Glomerular visceral epithelial cell (primary cell): ENCODE results near the gene CST6.
A peak's percentile ranks its signal among the peaks of the same experiment; 100 is the strongest.

Source experiments
- DNase-seq: peaks from one replicate; pipeline ENCODE4 v3.0.0-alpha.2; 2016; ENCODE audit errors: extremely low spot score

The CST6 gene

DNA sequence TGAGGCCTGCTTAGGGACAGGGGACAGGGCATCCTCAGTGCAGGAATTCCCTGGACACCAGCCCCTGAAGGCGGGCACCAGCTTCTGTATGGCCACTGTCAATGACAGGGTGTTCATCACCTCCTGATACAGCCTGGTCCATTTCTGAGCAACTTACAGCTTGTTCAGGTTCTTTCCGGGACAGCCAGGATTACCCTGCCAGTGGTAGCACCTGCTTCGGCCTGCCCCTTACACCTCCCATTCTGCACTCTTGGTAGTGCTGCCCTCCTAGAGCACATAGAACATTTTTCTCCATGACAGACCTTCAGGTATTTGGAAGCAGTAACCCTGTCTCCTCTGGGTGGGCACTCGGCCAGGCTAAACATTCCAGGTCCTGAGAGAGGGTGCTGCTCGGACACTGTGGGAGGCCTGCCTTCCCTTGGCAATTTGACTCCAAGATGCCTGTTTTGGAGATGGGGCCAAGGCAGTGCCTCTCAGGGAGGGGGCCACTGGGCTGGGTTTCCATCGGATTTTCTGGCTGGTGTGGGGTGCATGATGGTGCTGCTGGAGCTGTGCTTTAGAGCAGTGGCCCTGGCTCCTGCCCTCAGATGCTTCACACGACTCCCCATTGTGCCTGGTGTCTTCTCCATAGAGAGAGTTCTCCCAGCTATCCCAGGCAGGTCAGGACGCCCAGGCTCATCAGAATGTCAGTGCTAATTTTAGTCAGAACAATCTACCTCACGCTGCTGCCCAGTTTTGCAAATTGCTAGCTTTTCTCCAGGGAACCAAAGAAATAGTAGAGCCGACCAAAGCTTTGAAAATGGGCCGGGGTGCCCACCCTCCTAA lies 35.9 kb downstream of the CST6 start:
- peak; percentile 77 for DNase-seq

DNA sequence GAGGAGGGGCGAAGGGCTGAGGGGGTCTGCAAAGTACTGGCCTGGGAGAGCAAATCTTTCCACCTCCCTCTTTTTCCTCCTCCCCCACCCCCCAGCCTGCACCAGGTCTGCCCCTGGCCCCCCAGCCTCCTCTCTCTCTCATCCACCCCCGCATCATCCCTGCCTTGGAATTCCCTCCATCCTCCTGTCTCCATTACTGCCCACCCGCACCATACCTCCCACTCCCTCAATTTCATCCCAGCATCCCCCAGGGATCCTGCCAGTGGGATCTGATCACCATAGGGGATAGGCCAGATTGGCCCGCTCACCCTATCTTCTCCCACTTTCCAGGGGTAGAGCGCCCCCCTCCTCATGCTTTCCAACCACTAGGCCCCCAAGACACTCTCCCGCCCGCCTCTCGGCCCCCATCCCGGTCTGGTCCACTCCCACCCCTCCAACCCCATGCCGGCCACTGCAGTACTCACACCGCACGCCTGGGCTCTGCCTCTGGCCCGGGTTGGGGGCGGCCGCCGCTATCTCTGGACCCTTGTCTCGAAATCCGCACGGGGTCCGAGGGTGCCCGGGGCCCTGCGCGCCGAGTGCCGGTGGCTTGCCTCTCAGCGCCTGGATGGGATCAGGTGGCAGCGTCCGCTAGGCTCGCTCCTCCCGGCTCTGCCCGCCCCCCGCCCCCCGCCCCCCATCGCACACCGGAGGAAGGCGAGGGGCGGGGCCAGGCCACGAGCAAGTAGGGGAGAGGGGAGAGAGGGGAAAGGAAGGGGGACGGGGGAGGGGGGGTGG lies 36.9 kb downstream of the CST6 start, which contains the start of gene GAL3ST3:
Gene GAL3ST3, minus strand, starts transcription at position 615 of the 777 bp plus-strand sequence. CDS start 3,746 bp downstream, outside the sequence.
- DNase-seq: no peak

DNA sequence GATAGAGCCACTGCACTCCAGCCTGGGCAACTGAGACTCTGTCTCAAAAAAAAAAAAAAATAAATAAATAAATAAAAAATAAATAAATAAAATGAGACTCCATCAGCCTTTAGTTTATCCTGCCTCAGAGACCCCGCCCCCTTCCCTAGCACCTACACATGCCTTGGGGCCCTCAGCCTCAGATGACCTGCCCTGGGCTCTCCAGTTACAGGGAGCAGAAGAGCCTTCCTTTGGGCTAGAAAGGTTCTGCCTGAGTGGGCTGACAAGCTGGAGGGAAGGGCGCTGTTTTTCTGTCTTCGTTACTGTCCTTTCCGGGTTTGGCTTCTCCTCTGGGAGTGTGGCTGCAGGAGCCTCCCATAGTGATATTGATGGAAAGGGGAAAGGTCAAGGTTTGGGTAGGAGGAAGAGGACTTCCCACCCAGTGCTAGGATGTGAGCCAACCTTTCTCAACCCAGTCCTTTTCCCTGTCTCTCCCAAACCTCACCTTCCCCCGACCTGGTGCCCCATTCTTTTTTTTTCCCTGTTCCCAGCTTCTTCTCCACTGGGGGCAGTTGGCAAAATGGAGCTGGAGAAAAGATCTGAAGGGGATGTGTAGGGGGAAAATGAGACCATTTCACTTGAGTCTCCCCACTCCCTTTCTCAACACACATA lies 38.9 kb downstream of the CST6 start:
- no peak for DNase-seq

DNA sequence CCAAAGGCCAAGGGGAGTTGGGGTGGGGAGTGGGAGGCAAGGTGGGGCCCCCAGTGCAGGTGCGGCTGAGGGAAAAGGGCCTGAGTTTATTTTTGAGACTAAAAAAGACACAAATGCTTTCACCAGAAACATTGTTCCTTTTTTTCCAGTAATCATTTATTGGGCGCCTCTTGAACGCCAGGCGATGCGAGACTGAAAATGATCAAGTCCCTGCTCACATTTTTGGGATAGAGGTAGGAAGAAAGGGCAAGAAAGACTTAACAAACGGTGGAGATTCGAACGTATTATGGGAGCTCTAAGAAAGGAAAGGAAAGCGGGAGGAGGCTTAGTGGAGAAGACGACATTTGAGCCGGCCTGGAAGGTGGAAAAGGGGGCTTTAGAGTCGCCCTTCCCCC lies 39.6 kb downstream of the CST6 start:
- DNase-seq: no peak

DNA sequence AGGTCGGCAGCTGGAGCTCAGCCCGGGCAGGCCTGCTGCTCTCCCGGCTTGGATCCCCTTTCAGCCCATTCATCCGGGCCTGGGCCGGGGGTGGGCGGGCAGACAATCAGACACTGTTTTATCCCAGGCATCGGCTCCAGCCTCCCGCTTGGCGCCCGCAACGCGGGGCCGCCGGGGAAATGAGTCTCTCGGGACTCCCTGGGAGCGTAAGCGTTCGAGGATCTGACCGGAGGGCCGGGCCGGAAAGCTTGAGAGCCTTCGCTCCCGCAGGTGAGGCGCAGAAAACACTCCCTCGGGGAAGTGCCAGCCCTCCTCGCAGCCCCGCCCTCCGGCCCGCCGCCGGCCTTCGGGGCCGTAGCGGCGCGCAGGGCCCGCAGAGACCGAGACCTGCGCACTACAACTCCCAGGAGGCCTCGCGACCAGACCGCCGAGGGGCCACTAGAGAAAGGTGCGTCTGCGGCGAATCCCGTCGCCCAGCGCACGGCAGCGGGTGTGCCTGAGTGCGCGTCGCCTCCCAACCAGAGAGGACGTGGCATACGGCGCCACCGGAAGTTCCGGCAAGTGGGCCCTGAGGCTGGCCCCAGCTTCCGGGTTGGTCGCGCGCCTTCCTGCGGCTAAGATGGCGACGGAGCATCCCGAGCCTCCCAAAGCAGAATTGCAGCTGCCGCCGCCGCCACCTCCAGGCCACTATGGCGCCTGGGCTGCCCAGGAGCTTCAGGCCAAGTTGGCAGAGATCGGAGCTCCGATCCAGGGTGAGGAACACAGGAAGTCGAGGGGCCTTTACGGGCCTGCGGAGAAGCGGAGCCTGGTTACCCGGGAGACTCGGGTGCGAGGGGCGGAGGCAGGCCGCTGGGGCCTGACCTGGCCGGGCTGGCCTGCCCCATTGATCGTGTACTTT lies 40.2 kb downstream of the CST6 start, which contains the start of gene SF3B2:
Gene SF3B2, plus strand, starts transcription at position 599 of the 898 bp plus-strand sequence. Its CDS starts 21 bp downstream, at position 620.
- peak; percentile 99 for DNase-seq

DNA sequence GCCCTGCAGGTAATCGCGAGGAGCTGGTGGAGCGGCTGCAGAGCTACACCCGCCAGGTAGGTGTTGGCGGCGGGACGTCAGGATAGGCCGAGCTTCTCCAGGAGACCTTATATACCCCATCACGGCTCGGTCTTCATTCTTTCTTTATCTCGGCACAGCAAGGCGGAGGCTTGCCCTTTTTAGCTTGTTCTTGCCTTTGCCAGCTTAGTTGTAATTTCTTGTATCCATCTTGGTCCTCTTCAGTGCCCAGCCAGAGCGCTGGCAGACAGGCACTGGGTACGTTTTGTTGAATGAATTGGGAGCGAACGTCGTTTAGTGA lies 40.8 kb downstream of the CST6 start:
- DNase-seq: no peak

DNA sequence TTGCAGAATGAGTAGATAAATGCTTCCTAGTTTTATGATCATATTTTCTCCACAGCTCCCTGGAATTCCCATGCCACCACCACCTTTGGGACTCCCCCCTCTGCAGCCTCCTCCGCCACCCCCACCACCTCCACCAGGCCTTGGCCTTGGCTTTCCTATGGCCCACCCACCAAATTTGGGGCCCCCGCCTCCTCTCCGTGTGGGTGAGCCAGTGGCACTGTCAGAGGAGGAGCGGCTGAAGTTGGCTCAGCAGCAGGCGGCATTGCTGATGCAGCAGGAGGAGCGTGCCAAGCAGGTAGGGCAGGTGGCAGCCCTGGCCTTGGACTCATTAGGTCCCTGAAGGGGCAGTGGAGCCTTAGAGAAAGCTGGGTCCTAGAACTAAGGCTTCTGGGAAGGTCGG lies 43.2 kb downstream of the CST6 start:
- no peak for DNase-seq

DNA sequence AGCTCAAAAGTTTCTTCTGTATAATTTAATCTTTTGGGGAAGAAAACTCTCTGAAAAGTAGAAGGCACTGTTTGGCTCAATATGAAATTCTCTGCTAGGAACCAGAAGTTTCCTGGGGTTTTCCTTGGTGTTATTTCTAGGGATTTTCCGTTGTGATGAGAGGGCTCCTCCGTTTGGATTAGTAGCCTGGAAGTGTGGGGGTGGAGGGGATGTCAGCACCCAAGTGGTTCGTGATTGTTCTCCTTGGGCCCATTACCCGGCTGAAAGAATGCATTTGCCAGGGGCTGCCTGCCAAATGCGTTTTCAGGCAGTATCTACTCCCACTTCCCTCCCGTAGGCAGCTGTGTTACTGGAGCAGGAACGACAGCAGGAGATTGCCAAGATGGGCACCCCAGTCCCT lies 44.7 kb downstream of the CST6 start:
- DNase-seq: no peak

DNA sequence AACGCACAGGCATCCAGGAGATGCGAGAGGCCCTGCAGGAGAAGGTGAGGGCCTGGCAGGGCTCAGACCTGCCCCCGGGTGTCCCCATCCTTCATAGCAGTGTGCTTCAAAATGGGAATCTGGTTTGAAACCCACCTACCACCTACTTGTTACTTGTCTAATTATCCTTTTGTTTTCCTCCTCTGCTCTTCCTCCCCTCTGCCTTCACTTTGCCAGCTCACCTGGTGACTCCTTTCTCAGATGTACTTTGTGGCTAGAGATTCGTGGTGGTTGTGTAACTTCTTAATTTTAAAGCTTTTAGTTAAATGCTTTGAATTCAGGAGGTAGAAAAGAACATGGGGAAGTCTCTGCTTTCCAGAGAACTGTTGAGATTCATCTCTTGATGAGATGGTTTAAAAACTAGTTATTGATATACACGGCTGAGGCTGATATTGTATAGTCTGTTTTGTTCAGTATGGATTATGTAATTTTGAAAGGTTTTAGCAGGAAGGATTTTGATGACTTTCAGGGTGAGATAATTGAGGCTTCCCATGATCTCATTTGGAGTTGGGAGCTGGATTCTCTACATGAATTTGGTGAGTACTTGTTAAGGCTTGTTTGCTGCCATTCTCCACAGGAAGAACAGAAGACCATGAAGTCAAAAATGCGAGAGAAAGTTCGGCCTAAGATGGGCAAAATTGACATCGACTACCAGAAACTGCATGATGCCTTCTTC lies 48.3 kb downstream of the CST6 start:
- no peak for DNase-seq

DNA sequence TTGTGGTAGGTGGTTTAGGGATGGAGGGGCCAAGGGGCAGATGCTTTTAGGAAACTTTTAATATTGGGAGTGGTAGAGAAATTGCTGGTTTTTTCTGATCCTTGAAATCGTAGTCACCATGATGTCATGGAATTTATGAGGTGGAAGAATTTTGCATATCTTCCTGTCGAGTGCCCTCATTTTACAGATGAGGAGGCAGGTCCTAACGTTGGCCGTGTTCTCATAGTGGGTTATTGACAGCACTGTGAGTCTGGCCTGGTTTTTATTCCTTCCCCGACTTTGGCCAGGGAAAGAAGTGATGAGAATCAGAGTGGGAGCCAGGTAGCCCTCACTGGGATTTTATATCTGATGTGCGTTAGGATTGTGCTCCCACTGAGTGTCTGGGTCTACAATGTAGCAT lies 49.5 kb downstream of the CST6 start:
- DNase-seq: no peak

DNA sequence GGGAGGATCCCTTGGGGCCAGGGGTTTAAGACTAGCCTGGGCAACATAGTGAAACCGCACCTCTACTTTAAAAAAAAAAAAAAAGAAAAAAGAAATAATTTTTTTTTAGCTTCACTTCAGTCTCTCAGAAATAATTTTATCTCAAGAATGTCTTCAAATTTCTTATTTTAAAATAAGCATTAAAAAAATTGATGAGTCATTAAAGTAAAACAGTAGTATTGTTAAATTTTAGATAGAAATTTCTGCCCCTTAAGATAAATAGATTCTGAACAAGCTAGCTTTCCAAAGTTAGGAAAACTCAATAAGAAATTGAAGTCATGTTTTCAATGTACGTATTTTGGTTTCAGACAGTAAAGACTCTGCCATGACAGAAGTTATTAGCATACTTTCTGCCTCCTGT lies 50.6 kb downstream of the CST6 start:
- no peak for DNase-seq
